GM19351 (cell line): ENCODE measurements around the gene SNAI3.

Experiments used
- ATAC-seq: cut with Tn5 transposase; IDR thresholded peaks from one replicate; pipeline ENCODE4 v1.9.1; 2021; ENCODE audit warnings: mild to moderate bottlenecking, moderate library complexity; ENCODE audit not compliant: unreplicated experiment

SNAI3 gene

DNA sequence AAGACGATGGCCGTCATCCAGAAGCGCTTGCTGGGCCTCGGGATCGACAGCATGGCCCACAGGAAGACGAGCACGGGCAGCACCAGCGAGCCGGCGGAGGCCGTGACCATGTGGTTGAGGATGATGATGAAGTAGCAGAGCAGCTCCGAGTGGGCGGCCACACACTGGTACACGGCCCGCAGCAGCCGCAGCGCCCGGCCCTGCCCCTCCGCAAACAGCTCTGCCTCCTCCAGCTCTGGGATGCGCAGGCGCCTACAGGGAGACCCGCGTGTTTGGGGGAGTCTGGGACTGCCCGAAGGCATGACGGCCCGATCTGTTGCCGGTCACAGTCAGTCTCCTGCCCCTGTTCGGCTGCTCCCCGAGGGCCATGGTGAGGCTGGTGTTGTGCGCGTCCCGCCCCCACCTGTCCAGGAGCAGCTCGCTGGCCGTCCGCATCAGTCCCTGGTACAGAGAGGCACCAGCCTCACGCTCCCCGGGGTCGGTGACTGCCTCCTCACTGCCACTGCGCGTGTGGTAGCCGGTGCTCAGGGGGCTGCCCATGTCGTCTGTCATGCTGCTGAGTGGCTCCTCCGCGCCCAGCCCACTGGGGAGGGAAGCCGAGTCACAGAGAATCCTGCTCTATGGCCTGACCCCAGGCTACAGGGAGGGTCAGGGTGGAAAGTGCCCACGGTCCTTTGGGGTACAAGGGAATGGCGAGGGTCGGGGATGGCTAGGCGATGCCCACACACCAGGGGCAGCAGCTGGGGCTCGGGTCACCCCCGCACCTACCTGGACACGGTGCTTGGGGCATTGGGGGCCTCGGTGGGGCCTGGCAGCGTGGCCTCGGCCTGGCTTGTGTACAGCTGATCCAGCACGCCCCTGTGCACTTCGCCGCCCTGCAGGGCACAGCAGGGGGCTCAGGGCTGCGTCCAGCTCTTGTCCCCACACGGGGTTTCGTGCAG is 35.8 kb upstream of the SNAI3 start:
- ATAC-seq: no peak

DNA sequence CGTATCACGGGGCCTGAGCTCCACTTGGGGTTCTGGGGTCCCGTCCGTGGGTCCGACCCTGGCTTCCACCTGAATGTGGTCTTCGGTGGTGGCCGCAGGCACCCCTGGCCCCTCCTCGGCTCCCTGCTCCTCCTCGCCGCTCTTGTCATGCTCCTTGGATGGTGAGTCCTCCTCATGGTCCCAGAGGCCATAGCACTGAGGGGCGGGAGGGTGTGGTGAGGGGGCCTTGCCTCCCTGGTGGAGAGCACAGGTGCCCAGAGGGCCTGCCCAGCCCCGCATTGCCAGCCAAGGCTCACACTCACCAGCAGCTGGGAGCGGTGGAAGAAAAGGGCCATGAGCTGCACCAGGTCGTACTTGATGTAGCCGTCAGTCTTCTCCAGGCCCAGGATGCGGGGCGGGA is 34.9 kb upstream of the SNAI3 start:
- ATAC-seq: no peak

DNA sequence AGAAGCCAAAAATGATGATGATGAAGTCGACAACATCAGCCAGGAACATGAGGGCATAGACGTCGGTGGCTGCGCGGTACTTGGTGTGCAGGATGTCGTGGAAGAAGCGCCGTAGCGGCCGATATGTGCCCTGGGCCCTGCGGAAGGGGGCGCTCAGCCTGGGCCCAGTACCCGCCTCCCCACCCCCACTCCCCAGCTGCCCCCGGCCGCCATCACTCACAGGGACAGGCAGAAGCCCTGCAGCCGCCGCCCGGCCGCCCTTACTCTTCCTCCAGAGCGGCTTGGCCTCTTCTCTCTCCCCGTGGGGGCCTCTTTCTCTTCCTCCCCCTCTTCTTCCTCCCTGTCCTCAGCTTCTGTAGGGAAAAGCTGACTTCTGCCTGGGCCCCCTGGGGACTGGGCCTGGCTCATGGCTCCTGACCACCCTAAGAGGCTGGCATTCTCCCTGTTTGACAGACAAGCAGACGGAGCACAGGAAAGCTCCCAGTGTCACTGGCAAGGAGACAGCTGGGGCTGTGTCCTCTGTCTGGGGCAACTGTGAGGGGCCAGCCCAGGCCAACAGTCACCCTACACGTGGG is 34.2 kb upstream of the SNAI3 start:
- ATAC-seq: no peak

DNA sequence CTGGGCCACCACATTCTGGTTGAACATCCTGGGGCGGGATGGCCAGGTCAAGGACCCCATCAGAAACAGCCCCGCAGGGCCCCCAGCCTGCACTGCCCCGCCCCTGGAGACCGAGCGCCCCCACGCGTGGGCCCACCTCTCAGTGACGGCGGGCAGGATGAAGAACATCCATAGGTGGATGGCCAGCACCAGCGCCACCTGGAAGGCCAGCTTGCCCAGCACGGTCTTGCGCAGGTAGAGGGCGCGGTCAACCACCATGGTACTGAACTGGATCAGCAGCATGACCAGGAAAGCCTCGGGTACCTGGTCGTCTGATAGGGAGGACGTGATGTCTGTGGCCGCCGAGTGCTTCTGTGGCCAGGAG is 33.6 kb upstream of the SNAI3 start:
- no peak for ATAC-seq

DNA sequence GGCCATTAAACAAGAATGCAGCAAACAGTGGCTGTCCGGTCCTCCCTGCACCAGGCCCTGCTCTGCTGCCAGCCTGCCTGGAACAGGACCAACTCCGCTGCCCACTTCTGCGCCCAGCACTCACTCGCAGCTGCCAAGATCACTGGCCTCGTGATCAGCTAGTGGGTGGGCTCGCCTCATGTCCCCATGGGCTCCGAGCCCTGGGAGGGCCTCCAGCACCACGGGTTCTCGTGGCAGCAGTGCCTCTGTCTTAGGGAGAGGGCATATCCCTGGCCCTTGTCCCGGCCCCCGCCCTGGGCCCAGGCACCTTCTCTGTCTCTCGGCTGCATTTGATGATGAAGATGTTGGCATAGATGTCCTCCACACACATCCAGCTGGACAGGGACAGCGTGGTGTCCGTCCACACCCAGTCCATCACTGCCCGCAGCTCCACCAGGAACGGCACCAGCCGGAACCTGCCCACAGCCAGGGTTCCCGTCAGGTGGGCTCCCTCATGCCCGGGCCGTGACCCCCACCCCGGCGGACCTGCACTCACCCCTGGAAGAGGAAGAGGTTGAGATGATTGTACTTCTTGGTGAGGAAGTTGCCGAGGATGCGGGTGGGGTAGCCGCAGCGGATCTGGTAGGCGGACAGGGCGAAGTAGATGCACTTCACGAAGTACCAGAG is 33.1 kb upstream of the SNAI3 start:
- no peak for ATAC-seq

DNA sequence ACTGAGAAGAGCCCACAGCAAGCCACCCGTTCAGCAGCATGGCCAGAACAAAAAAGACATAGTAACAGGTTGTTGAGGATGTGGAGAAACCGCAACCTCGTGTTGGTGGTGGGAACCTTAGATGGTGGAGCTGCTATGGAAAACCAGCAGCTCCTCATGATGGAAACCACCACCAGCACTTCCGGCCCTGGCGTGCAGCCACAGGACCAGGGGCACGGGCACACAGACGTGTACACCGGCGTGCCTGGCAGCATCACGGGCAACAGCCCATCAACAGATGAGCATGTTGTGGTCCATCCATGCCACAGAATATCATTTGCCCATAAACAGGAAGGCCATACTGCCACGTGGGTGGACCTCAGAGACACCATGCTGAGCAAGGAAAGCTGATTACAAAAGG is 31.9 kb upstream of the SNAI3 start:
- no peak for ATAC-seq

DNA sequence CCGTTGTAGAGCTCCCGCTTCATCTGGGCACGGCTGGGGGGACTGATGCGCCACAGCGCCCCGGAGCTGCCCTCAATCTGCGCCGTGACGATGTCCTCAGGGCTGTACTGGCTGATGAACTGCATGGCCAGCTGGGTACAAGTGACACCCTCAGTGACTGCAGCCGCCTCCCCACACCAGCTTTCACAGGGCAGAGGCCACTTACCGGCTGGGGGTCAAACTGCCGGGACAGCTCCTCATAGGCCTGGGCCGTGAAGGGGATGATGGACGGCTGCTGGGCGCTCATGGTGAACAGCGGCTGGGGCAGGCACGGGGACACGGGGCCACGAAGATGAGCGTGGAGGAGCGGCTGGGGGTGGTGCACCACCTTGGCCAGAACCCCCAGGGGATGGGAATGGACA is 30.3 kb upstream of the SNAI3 start:
- ATAC-seq: no peak

DNA sequence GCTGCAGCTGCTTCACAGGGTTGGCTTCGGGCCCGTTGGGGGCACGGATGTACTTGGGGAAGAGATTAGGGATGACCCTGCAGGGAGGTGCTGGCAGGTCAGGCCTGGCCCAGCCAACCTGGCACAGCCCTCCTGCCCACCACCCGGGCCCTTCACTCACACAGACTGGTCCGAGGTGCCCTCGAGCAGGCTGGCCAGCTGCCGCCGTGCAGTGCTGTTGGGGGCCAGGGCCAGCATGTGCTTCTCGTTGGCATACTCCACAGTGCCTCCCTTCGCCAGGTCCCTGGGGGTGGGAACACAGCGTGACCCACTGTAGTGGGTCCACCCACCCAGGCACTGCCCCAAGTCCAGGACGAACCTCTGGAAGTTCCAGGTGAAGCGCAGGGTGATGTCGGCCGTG is 29.9 kb upstream of the SNAI3 start:
- ATAC-seq: no peak

DNA sequence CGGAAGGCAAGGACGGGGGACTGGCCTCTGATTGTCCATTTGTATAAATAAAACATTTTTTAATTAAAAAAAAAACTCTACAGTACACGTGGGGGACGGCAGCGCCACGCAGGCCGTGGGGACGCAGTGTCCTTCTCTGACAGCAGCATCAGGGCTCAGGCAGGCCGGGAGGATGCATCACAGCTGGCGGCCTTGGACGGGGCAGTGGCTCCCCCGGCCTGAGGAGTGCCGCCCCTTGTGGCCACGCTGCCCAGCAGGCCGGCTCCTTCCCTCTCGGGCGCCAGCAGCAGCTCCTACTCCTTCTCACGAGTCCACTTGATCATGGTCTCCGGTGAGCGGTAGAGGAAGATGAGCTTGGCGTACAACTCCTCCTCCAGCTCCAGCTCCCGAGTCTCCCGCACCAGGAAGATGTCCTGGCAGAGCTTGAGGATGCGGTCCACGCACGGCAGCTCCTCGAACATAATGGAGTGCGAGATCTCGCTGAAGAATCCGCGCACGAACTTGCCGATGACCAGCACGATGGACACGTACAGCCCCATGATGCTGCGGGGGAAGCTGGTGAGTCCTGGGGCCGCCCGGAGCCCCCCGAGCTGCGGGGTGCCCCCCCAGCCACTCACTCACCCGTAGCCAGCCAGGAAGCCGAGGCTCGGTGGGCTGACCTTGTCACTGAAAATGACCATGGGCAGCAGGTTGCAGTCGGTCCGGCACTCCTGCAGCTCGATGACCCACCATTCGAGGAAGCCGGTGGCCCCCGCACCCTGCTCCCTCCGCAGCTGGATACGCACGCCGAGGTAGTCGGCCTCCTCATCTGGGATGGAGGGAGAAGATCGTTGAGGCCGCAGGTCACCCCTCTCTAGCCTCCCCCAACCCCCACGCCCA is 29.2 kb upstream of the SNAI3 start:
- ATAC-seq: no peak

DNA sequence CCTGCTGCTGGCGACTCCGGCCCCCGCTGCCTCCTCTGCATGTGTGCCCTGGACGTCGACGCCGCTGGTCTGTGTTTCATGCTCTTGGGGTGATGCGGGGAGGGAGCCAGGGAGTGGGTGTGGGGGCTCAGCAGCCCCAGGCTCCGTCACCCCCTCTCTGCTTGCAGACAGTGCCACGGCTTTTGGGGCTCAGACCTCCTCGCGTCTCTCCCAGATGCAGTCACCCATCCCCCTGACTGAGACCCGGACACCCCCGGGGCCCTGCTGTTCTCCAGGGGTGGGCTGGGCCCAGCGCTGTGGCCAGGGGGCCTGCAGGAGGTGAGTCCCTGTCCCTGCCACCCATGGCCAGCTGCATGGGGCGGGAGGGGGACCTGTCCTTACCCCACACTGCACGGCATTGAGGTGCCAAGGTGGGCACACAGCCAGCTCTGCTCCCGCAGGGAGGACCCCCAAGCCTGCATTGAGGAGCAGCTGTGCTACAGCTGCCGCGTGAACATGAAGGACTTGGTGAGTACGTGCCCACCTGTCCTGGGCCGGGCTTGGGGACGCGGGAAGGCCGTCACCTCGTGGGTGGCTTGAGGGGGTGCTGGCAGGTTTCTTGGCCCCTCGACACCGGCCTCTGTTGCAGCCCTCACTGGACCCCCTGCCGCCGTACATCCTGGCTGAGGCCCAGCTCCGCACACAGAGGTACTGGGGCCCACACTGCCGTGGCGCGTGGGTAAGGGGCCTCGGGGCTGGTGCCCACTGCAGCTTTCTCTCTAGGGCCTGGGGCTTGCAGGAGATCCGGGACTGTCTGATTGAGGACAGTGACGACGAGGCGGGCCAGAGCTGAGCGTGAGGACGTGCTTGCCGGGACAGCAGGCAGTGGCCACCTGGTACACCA is 28.4 kb upstream of the SNAI3 start:
- ATAC-seq: no peak

DNA sequence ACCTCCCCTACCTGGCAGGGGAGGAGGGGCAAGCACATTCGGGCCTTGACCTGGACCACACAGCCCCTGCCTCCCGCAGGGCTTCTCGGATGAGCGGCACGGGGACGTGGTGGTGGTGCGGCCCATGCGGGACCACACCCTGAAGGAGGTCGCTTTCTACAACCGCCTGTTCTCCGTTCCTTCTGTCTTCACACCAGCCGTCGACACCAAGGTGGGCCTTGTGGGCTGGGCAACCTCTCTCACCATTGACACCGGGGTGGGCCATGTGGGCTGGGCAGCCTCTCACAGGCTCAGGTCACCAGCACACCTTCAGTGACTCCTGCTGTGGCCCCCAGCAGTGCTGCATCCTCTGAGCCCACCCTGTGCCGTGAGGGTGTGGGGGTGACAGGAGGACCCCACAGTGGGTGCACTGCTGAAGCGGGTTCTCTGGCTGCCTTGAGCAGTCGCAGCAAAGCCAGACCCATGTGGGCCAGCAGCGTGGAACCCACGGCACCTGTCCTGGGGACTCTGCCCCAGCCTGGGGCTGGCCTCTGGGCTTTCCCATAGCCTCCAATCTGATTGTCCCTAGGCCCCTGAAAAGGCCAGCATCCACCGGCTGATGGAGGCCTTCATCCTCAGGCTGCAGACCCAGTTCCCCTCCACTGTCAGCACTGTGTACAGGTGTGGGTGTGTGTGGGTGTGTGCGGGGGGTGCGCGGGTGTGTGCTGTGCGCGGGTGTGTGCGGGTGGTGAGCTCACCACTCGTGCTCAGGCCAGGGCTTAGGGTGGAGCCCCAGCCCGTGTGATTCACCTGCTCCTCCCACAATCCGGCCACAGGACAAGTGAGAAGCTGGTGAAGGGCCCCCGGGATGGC is 27.5 kb upstream of the SNAI3 start:
- no peak for ATAC-seq

DNA sequence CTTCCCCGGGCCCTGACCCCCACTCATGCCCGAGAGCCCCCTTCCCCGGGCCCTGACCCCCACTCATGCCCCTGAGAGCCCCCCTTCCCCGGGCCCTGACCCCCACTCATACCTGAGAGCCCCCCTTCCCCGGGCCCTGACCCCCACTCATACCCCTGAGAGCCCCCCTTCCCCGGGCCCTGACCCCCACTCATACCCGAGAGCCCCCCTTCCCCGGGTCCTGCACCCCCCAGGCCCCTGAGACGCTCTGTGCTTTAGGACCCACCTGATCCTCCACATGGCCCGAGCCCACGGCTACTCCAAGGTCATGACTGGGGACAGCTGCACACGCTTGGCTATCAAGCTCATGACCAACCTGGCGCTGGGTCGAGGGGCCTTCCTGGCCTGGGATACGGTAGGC is 26.7 kb upstream of the SNAI3 start:
- no peak for ATAC-seq

DNA sequence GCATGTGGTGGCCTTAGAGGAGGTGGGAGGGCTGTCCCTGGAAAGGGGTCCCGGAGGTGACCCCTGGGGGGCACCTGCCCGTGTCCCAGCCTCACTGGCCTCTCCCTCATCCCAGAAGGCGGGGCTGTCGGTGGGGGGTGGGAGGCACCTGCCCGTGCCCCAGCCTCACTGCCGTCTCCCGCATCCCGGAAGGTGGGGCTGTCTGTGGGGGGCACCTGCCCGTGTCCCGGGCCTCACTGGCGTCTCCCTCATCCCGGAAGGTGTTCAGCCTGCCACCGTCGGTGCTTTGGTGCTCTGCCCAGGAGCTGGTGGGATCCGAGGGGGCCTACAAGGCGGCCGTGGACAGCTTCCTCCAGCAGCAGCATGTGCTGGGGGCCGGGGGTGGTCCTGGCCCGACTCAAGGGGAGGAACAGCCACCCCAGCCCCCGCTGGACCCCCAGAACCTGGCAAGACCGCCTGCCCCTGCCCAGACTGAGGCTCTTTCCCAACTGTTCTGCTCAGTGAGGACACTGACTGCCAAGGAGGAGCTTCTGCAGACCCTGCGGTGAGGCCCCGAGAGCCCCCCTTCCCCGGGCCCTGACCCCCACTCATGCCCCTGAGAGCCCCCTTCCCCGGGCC is 26.2 kb upstream of the SNAI3 start:
- no peak for ATAC-seq

DNA sequence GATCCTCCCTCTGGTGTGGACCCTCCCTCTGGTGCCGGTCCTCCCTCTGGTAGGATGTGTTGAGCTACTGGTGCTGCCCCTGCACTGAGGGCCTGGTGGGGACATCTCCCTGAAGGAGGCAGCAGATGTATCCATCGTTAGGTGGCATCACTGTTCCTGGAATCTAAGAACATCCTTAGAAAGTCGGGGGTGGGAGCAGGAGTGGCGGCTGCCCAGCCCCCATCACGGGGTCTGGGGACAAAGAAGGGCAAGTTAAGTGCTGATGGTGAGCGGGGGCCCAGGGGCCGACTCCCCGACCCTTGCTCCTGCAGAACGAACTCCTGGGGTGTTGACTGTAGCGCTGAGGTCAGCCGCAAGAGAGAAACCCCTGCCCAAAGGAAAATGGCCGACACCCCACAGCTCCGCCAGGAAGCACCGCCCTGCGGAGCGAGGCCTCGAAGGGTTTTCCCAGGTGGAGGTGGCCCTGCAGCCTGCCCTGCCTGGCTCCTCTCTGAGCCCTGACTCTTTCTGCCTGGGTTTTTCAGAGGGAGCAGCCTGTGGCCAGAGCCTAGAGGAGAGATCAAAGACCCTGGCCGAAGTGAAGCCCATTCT is 25.5 kb upstream of the SNAI3 start:
- ATAC-seq: no peak

DNA sequence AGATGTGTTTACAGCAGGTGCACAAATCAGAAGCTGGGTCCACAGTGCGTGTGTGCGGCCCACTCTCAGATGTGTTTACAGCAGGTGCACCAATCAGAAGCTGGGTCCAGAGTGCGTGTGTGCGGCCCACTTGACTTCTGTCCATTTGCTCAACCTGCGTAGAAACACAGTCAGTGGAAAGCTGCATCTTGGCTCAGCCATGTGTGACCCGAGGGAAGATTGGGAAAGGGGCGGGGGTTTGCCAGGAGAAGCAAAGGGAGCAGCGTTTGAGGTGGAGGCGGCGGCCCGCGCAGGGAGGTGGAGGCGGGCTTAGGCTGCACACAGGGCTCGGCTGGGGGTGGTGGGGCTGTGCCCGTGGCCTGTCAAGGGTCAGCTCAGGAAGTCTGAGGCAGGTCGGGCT is 24.2 kb upstream of the SNAI3 start:
- no peak for ATAC-seq

DNA sequence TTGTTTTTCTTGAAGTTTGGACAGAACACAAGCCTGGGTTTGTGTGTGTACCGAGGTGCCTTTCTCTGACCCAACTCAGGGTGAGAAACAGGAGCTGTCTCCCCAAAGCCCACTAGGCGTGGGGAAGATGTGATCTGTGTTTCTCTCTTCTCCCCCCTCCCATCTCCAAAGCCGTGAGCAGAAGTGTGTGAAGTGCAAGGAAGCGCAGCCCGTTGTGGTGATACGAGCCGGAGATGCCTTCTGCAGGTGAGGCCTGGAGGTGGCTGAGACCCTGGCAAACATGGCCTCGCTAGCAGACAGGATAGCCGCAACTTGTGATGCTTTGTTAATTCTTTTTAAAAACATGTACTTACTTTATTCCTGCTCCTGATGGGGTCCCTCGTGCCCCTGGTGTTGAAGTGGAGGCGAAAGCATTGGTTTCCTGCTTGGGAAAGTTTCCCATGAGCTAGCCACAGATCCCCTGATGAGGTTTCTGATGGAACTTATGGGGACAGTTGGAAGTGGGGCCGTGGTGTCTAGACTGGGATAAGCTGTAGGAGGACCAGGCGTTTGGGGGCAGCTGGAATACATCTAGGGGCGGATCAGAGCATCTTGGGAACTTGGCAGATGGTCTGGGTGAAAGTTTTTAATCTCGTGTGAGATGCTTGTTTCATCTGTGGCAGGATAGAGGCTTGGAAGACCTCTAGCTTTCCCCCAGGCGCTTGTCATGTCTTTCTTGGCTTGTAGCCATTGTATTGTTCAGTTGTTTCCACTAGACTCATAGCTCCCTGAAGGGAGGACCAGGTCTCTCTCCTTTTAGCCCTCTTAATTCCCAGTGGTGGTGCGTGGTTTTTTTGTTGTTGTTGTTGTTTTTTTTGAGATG is 20.9 kb upstream of the SNAI3 start:
- ATAC-seq: no peak

DNA sequence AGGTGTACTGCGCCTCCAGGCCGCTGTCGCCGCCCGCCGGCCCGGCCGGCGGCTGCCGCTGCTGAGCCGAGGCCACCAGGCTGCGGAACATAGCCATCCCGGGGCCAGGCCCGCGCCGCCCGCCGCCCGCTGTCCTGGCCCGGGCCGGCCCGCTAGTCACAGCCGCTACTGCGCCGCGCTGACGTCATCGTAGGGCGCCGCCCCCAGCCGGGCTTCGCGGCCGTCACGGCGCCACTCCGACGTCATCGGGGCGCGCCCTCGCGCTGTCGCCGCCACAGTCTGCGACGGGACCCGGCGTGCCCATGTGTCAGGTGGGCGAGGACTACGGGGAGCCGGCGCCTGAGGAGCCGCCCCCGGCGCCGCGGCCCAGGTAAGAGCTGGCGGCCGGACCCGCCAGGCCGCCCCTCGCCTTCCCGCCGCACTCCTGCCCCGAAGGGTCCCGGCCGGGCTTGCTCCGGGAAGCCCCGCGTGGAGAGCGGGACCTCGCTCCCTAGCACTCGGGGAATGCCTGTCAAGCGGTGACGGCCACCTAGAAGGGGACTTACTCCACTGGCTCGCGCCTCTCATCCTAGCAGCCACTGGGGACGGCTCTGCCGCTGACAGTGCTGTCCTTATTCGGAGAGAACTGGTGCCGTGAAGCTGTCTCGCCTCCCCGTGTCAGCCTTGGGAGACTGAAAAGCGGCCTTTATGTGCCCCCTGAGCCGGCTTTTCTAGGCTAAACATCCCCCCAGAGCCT is 20.1 kb upstream of the SNAI3 start, which contains the start of the genes CTU2 and RNF166:
CTU2 (plus strand) TSS at position 275 of the 736 bp plus-strand sequence; CDS start at position 303, 28 bp downstream.
RNF166 (minus strand) TSS at position 180 of the 736 bp plus-strand sequence; CDS start at position 97, 83 bp downstream.
- peak; percentile 71 for ATAC-seq
